K562 (cell line): ENCODE data around the gene LHX3.

Source experiments
- ARNT ChIP-seq, 2 experiments: fragments of 450-650 bp; IDR thresholded peaks; 2 replicates each; pipeline ENCODE4 v1.6.1; 2016; ENCODE audit warnings: mild to moderate bottlenecking in 1 of 2
- CTCF ChIP-seq, 3 experiments: IDR thresholded peaks in 2 of 3; conservative IDR thresholded peaks in 1 of 3; 2 replicates each; pipeline ENCODE4 v1.5.1; 2011 to 2012; ENCODE audit warnings: low read length in 3 of 3, mild to moderate bottlenecking in 3 of 3, control low read depth in 2 of 3, improper control_type of control experiment in 1 of 3, inconsistent platforms in 1 of 3, low read depth in 1 of 3, mixed read lengths in 1 of 3, moderate library complexity in 1 of 3; ENCODE audit not compliant: insufficient read depth in 2 of 3
- HBP1 ChIP-seq: fragments of 450-650 bp; formaldehyde crosslinking; IDR thresholded peaks from 2 replicates; pipeline ENCODE4 v1.4.0; 2022; ENCODE audit warnings: missing genetic modification characterization
- NR3C1 ChIP-seq: sonication (generic); formaldehyde crosslinking; IDR thresholded peaks from 2 replicates; pipeline ENCODE4 v1.8.1; 2022; ENCODE audit warnings: missing genetic modification reagents
- PATZ1 ChIP-seq: fragments of 250-450 bp; sonication (Bioruptor Pico); IDR thresholded peaks from 2 replicates; pipeline ENCODE4 v1.5.0; 2020; ENCODE audit warnings: mild to moderate bottlenecking, borderline replicate concordance
- RBM39 ChIP-seq: fragments of 200-400 bp; formaldehyde crosslinking; optimal IDR thresholded peaks from 2 replicates; pipeline ENCODE3; 2018; ENCODE audit warnings: low read depth, low read length
- SMC3 ChIP-seq: conservative IDR thresholded peaks from 2 replicates; pipeline ENCODE4 v1.6.1; 2011; ENCODE audit warnings: low read depth, low read length, improper control_type of control experiment; ENCODE audit not compliant: insufficient read depth

- TF ChIP-seq NR3C1 (no peak), HBP1 (CRISPR knock-in tag) (no peak), RBM39 (no peak), SMC3 (no peak), ARNT (IDR thresholded peaks at IDR 0.05) (no peak), CTCF (IDR thresholded peaks at IDR 0.05 in 2 of 3, conservative IDR thresholded peaks at IDR 0.05 in 1 of 3; ENCODE audit: insufficient read depth in 2 of 3, low read depth in 1 of 3, low read length in 3 of 3) (no peak), PATZ1 (CRISPR knock-in tag) (no peak)
These were observed 25.8 kb upstream of the LHX3 start for GRCh38 chr9:136230773-136231172.
